Measurements from ENCODE around the gene STAP1.
"Not testable (repeated sequence)": the region's sequence is repeated elsewhere in the genome, so short reads cannot be mapped to it uniquely, and the experiment has no call there.

The STAP1 gene

DNA sequence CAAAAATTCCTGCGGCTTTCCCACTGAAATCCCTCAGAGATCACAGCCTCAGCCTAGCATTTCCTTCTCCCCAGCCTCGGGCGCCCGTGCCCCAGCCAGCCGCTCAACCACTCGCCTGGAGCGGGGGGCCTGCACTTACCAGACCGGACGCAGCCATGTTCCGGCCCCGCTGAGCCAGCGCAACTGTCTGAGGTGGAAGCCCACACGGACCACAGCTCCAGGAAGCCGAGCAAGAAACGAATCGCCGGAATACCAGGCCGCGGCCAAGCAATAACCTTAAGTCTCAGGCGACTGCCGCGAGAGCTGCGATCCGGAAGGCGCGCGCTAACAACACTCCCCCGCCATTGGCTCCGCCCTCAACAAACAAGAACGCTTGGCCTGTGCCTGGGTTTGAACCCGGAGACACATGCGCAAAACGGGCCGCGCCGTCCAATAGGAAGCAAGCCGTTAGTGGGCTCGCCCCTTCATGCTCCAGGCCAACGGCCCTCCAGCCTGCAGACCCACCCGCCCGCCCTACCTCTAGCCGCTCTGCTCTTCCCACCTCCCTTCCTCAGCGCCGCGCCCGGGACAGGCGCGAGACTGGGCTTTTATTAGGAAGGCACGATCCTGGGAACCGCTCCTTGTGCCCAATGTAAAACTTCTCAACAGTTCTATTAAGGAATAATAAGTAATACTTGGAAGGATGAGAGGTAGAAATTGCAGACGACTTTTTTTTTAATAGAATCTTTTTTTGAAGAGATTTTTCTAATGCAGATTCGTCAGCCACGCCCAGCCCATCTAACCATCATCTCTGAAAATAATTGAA lies 13.1 kb upstream of the STAP1 start, which contains the start of gene CENPC:
TSS of gene CENPC (minus strand) at position 305 of the 805 bp plus-strand sequence. CDS start at position 157, 148 bp downstream.
- DNase-seq (ENCODE audit: low spot score), result peak; percentile 93
- TF ChIP-seq, protein P1, sequence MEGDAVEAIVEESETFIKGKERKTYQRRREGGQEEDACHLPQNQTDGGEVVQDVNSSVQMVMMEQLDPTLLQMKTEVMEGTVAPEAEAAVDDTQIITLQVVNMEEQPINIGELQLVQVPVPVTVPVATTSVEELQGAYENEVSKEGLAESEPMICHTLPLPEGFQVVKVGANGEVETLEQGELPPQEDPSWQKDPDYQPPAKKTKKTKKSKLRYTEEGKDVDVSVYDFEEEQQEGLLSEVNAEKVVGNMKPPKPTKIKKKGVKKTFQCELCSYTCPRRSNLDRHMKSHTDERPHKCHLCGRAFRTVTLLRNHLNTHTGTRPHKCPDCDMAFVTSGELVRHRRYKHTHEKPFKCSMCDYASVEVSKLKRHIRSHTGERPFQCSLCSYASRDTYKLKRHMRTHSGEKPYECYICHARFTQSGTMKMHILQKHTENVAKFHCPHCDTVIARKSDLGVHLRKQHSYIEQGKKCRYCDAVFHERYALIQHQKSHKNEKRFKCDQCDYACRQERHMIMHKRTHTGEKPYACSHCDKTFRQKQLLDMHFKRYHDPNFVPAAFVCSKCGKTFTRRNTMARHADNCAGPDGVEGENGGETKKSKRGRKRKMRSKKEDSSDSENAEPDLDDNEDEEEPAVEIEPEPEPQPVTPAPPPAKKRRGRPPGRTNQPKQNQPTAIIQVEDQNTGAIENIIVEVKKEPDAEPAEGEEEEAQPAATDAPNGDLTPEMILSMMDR (IDR thresholded peaks at IDR 0.05; ENCODE audit: borderline replicate concordance, control extremely low read depth, extremely low read depth, insufficient read depth, missing control alignments), result no peak
- in situ Hi-C loops (cut with MboI; ENCODE audit: low sequenced_read_pairs, unreplicated experiment), result loop anchor here (25.0 kb wide), 1 partner anchor 367 kb away; no protein-coding TSS in a partner anchor

DNA sequence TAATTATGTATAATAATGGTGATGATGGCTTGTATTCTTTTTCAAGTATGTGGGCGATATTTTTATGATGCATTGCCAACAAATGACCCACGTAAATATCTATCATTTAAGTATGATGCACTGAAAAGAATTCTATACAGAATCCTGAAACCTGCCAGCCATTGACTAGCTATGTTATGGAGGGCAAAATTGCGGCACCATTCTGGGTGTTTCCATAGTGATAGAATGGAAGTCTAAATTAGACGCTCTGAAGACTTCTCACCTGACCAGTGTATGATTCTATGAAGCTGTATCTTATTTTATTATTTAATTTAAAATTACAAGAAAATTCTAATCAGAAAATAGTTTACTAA lies 12.5 kb upstream of the STAP1 start:
- DNase-seq (ENCODE audit: low spot score), result no peak
- TF ChIP-seq, protein P1 (IDR thresholded peaks at IDR 0.05; ENCODE audit: borderline replicate concordance, control extremely low read depth, extremely low read depth, insufficient read depth, missing control alignments), result no peak
- in situ Hi-C loops (cut with MboI; ENCODE audit: low sequenced_read_pairs, unreplicated experiment), result loop anchor here (25.0 kb wide), 1 partner anchor 366 kb away; no protein-coding TSS in a partner anchor

DNA sequence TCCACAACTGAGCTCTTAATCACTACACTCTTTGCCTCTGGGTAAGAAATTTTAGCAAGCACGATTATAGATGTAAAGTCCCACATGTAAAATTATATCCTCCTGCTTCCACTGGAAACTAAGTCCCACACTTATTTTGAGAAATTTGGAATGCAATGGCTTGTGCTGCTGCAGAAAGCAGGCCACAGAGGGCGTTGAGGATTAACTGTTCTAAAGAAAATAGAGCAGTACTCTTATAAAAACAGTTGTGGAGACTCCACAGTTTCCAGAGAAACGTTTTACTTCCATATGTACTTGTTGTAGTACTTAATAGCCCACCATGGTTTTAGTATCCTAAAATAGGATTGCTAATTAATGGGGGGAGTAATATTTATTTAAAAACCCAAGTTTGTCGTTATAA lies 11.6 kb upstream of the STAP1 start:
- DNase-seq (ENCODE audit: low spot score), result no peak
- TF ChIP-seq, protein P1 (IDR thresholded peaks at IDR 0.05; ENCODE audit: borderline replicate concordance, control extremely low read depth, extremely low read depth, insufficient read depth, missing control alignments), result no peak
- in situ Hi-C loops (cut with MboI; ENCODE audit: low sequenced_read_pairs, unreplicated experiment), result loop anchor here (25.0 kb wide), 1 partner anchor 365 kb away; no protein-coding TSS in a partner anchor

DNA sequence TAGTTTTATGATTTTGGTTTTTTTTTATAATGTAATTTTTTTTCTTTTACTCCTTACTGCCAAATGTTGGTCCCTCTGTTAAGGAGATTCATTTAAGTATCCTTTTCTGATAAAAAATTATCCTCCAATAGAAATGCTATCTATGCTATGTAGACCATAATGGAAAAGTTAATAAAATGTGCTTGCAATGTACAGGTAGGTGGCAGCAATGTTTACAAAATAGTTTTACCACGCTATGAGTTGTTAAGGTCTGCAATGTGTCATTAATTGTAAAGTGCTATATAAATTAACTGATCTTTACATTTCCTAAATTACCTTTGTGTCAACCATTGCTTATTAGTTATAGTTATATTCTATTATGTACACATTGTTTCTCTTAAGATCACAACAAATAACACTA lies 9.4 kb upstream of the STAP1 start:
- DNase-seq (ENCODE audit: low spot score), result peak; percentile 37
- TF ChIP-seq, protein P1 (IDR thresholded peaks at IDR 0.05; ENCODE audit: borderline replicate concordance, control extremely low read depth, extremely low read depth, insufficient read depth, missing control alignments), result peak; percentile 41
- in situ Hi-C loops (cut with MboI; ENCODE audit: low sequenced_read_pairs, unreplicated experiment), result loop anchor here (25.0 kb wide), 1 partner anchor 363 kb away; no protein-coding TSS in a partner anchor

DNA sequence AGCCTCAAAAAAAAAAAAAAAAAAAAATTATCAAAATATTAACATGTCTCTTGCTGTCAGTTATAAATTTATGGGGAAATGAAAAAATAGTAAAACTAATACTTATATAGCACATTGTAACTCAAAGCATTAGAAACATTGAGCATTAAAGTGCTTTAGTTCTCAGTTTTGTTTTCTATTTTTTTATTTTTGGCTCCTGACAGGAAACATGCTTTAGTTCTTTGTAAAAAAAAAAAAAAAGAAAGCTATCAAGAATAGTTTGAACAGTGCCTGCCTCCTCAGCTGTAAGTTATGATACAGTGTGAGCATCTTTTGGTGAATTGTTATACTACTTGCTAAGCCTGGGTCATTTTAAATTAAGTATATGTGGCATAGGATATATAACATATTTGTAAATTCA lies 8.1 kb upstream of the STAP1 start:
- DNase-seq (ENCODE audit: low spot score), result no peak
- TF ChIP-seq, protein P1 (IDR thresholded peaks at IDR 0.05; ENCODE audit: borderline replicate concordance, control extremely low read depth, extremely low read depth, insufficient read depth, missing control alignments), result no peak

DNA sequence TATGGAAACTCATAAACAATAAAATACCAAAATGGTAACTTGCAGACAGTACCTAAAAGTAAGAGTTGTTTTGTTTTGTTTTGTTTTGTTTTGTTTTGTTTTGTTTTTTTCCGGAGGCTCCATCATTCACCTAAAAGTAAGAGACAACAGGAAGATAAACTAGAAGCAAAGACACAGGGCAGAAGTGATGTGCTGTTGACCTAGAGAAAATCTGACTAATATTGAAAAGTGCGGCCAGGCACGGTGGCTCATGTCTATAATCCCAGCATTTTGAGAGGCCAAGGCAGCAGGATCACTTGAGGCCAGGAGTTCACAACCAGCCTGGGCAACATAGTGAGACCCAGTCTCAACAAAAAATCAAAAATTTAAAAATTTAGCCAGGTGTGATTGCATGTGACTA lies 7.7 kb upstream of the STAP1 start:
- DNase-seq (ENCODE audit: low spot score), result no peak
- TF ChIP-seq, protein P1 (IDR thresholded peaks at IDR 0.05; ENCODE audit: borderline replicate concordance, control extremely low read depth, extremely low read depth, insufficient read depth, missing control alignments), result no peak
- in situ Hi-C loops (cut with MboI; ENCODE audit: low sequenced_read_pairs, unreplicated experiment), result no loop called here

More for the DNA sequence above, 8.1 kb upstream of the STAP1 start:
- in situ Hi-C loops (cut with MboI; ENCODE audit: low sequenced_read_pairs, unreplicated experiment), result no loop called here

DNA sequence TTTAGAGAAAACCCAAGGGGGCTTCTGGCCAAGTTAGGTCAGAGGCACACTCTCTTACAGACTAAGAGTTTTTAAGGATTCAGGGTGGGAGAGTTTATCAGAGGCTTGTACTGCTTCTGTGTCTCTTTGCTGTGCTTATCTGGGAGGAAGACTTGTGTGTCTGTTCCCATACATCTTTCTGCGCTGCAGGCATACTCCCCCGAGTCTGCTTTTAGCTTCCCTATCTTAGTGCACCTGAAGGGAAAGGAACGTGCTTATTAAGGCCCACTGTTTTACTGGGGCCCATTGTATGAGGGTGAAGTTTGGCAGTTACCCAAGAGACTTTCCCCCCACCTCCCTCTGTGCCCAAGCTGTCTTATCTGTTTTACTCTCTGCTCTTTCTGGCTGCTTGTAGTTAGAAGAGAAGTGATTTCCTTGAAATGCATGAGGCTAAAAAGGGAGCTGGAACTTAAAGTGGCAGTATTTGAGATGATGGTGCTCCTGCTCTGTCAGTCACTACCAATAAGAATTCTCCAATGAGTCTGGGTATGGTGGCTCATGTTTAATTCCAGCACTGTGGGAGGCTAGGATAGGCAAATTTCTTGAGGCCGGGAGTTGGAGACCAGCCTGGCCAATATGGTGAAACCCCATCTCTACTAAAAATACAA lies 6.3 kb upstream of the STAP1 start:
- DNase-seq (ENCODE audit: low spot score); in situ Hi-C loops (cut with MboI; ENCODE audit: low sequenced_read_pairs, unreplicated experiment): not testable (repeated sequence)

Data from GM13976 (cell line).